AG04449 (cell line): Measurements from ENCODE around the gene PIPOX.

Experiments used
- CTCF ChIA-PET: fragments of 350-600 bp; formaldehyde crosslinking; extraction: SDS; loops from one replicate; lab custom pipeline; 2021; ENCODE audit warnings: antibody characterized with exemption; lab: Yijun Ruan, JAX
- POLR2A ChIA-PET: fragments of 400-600, 350-600 bp; formaldehyde crosslinking; extraction: SDS; loops from one replicate; lab custom pipeline; 2020; ENCODE audit warnings: antibody characterized with exemption, inconsistent platforms; lab: Yijun Ruan, JAX
- DNase-seq: peaks from one replicate; pipeline ENCODE4 v3.0.0-alpha.2; 2010; ENCODE audit warnings: low read depth, low spot score
- H3K4me3 ChIP-seq: 2 replicates; pipeline ENCODE4 v1.5.1; 2011; ENCODE audit warnings: low read depth, mild to moderate bottlenecking, control low read depth, low read length
- CTCF ChIP-seq: IDR thresholded peaks from one replicate; pipeline ENCODE4 v1.5.1; 2011; ENCODE audit warnings: mild to moderate bottlenecking, moderate library complexity, low read length, control low read depth, inconsistent platforms; ENCODE audit not compliant: insufficient read depth; ENCODE audit errors: missing control alignments

Gene PIPOX

DNA sequence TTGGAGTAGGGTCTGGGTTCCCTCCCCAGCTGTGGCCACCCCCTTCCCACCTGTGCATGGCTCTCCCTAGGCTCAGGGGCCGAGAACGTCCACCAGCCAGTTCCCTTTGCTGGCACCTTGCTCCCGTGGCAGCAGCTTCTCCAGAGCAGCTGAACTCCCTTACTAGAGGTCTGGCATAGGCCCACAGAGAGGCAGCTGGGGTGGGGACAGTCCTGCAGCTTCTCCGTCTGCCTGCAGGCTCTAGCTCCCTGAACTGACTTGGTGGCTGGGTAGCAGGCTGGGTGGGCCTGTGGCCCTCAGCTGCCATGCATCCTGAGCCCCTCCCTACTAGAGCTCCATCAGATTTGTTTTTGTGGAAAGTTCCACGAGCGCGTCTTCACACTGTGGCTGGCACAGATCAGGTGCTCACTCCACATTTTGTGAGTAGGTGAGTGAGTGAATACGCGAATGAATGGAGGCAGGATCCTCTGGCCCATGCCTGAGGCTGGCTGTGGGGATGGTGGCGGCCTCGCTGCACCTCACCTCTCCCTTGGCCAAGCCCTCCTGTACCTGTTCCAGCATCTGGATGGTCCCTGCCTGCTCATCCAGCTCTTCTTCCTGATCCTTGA is 51.3 kb downstream of the PIPOX start:
- POLR2A ChIA-PET, result no interaction called here
- no peak overlapping the region for H3K4me3 ChIP-seq
- TF ChIP-seq CTCF, result no peak
- DNase-seq, result no peak
- CTCF ChIA-PET, result interaction anchor here (0.9 to 7.0 kb wide), 4 partner anchors 12 to 368 kb away, joined by 3 to 56 read pairs (median 4); partner anchors contain the start of gene TLCD1

- no peak for TF ChIP-seq CTCF
- ChIA-PET POLR2A (no interaction called here), CTCF (interaction anchor here (7.0 kb wide), 1 partner anchor 131 kb away, joined by 56 read pairs; no protein-coding TSS in a partner anchor)
- no peak overlapping the region for H3K4me3 ChIP-seq
- no peak for DNase-seq
These were observed 52.5 kb downstream of the PIPOX start for GRCh38 chr17:29095439-29095838.

- POLR2A ChIA-PET, result no interaction called here
- DNase-seq, result no peak
- no peak overlapping the region for H3K4me3 ChIP-seq
- CTCF ChIA-PET, result interaction anchor here (0.6 to 7.0 kb wide), 2 partner anchors 13 to 131 kb away, joined by 3 to 56 read pairs; no protein-coding TSS in a partner anchor
- TF ChIP-seq CTCF, result no peak
These were observed 53.2 kb downstream of the PIPOX start for GRCh38 chr17:29096094-29096493.

DNA sequence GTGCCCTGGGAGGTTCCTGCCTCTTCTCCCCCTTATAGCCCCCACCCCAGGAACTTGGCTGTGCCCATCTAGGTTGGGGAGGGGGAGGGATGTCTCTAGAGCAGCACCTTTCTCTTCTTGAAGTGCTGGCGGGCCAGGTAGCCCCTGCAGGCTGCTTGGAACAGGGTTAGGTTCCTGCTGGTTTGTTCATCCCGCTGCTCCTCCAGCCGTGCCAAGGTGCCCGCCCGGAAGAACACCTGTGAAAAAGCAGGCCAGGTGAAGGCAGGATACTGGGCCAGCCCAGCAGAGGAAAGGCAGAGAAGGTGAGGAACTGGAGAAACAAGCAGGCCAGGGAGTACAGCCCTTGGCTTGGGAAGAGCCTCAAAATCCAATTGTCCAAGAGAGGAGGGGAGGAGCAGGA is 56.6 kb downstream of the PIPOX start:
- H3K4me3 ChIP-seq, result no peak overlapping the region
- DNase-seq, result no peak
- ChIA-PET POLR2A (no interaction called here), CTCF (interaction anchor here (1.1 to 2.0 kb wide), 3 partner anchors 10 to 146 kb away, joined by 4 to 5 read pairs (median 5); no protein-coding TSS in a partner anchor)
- no peak for TF ChIP-seq CTCF

GRCh38 chr17:29100296-29100695 is 57.4 kb downstream of the PIPOX start:
- ChIA-PET CTCF (interaction anchor here (1.1 to 2.0 kb wide), 6 partner anchors 9 to 147 kb away, joined by 3 to 7 read pairs (median 5); no protein-coding TSS in a partner anchor), POLR2A (no interaction called here)
- no peak for TF ChIP-seq CTCF
- DNase-seq, result no peak
- no peak overlapping the region for H3K4me3 ChIP-seq

GRCh38 chr17:29102046-29102445 is 59.1 kb downstream of the PIPOX start:
- POLR2A ChIA-PET, result no interaction called here
- H3K4me3 ChIP-seq, result no peak overlapping the region
- TF ChIP-seq CTCF, result no peak
- no peak for DNase-seq
- CTCF ChIA-PET, result interaction anchor here (0.8 to 1.5 kb wide), 2 partner anchors 8 to 136 kb away, joined by 3 to 7 read pairs; no protein-coding TSS in a partner anchor
